SKM-1 (cell line): Measurements from ENCODE around the gene TBC1D8.

Experiments
- DNase-seq: peaks from one replicate; lab custom pipeline; 2025; ENCODE audit not compliant: unreplicated experiment; lab: John Stamatoyannopoulos, UW

TBC1D8 gene

DNA sequence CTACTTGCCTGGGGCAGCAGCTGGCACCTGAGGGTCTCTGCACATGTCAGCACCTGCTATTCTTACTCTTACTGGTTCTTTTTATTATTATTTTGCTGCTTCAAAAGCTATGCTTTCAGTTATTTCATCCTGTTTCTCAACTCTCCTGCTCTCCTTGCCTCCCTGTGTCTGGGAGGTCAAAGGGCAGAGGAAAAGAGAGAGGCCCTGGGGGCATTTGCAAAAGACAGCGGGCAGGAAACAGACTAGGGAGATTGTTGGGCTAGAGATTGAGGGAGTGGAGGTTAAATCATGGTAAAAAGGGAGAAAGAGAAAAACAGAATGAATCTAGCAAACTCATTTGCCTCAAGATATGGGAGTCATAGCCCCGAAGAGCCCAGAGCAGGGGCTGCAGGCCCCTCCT, 170.2 kb downstream of the TBC1D8 start:
- DNase-seq: no peak

DNA sequence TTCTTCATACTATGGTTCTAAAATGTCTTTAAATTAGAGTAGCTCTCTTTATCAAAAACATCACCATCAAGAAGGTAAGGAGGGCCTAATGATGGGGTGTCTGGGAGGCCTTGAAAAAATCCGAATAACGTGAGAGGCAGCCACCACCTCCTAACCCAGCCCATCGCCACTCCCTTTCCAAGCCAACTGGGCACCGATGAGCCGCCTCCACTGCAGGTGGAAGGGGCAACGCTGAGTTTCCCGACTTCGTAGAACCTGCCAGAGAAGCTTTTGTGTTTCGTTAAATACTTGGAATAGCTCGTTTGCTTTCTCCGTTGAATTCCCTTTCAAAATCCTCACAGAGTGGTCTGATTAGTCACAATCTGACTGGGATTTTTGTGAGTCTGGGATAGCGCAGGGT, 171.1 kb downstream of the TBC1D8 start:
- no peak for DNase-seq

DNA sequence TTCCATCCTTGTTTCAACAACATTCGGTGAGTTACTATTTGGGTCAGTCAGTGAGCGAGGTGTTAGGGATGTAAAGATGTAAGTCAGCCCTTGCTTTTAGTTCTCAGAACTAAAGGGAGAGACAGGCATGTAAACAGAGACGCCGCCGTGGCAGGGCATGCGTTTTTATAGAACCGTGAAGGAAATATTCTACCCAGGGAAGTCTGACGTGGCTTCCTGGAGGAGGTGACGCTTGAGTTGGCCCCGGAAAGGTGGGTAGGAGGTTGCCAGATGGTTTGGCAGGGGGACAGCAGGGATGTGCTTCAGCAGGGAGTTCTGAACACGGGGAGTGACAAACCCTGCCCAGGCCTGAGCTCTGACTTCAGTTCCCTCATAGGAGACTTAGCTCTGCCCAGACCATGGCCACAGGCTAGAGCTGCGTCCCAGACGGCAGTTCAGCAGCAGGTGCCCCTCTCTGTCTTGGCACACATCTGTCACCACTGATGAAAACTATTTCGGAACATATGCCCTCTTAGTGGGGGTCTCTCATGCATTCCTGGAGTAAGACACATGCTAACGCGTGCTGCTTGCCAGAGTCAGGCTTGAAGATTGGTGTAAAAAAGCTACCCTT, 172.5 kb downstream of the TBC1D8 start:
- no peak for DNase-seq

DNA sequence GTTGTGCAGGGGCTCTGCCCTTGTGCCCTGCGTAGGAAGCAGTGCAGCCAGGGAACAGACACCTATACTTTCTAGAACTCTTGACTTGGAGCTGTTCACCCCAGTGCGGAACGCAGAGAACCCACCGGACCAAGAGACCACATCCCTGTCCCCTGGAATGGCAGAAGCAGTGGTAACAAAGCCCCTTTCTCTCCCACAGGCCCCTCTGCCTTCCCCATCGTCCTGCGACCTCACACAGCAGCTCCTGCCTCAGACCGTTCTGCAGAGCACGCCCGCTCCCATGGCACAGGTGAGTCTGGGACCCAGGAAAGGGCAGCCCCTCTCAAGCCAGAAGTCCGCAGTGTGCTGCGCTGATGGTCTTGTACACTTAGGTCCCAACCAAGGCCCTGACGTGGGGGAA, 173.7 kb downstream of the TBC1D8 start:
- DNase-seq: no peak

DNA sequence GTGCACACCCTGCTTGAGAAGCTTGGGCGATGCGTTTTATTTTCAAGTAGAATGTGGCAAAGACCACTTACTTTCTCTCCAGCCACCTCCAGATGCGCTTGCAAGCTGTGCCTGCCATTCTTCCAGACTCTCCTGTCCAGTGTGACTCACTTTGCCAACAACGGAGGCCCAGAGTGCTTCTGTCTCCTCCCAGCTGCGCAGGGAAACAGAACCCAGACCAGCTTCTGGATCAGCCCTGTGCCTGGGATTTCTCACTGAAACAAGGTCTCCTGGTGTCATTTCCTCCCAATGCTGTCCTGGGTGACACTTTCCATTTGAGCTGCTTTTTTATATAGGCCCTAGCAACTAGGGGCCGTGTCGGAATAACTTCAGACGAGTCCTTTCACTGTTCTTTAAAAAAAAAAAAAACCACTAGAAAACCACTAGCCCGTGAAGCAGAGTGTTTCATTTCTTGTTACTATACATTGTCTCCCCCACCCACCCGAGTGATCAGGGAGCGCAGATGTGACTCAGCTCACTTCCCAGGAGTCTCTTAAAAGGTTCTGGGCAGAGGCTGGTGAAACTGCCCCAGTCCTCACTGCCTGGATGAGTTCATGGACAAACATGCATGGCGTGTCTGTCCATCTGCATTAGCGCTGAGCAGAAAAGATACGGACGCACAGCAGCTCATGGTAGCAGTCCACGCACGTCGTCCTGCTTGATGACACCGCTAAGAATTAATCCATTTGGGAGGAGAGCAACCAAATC, 174.4 kb downstream of the TBC1D8 start:
- no peak for DNase-seq

DNA sequence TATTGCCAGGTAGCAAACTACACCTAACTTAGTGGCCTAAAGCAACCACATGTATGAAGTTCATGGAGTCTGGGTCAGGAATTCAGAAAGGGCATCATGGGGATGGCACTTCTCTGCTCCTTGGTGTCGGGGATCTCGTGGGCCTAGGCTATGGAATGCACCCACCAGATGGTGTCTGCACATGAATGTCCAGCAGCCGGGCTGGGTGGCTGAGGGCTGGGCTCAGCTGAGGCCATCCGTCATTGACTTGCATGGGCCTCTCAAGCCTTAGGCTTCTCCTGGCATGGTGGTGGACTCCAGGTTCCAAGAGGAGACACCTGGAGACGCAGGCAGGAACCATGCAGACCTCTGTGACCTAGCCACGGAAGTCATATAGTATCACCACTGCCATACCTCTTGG, 175.1 kb downstream of the TBC1D8 start:
- DNase-seq: no peak

DNA sequence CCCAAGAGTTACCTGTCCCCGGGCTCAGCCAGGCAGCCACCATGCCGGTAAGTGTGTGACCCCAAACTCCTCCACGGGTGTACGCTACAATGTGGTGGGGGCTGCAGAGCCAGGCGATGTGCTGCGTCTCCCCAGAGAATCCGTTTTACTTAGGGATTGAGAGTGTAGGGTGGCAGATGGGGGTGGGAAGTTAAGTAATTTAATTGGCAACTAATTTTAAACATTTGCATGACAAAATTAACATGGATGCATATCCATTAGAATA, 175.7 kb downstream of the TBC1D8 start:
- DNase-seq: no peak

DNA sequence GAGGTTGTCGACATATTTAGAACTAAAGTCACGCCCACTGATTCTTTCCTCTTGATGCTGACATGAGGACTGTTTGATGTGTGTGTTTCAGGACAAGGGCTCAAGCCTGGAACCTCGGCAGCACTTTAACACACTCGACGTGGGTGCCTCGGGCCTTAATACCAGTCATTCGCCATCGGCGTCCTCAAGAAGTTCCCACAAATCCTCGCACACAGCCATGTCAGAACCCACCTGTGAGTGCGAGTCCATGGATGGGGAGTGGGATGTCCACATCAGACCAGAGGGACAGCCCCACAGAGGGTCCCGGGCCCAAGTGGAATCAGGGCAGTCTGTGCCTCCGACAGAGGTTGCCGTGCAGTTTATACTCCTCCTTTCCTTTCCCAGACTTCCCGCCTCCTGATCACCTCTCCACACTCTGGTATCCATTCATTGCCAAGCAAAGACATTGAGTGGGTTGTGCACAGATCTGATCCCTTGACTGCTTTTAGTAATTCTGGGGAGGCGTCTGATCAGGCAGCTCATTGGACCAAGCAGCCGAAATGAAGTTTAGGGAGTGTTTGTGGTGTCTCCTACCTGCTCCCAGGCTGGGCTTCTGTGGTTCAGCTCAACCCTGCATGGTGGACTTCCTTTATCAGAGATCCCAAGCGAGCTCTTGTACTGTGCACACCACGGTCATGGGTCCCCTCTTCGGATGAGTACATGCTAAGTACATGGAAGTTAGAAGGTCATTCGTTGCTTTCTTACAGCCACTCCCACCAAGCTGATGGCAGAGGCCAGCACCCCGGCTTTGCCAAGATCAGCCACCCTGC, 176.3 kb downstream of the TBC1D8 start:
- DNase-seq: no peak

DNA sequence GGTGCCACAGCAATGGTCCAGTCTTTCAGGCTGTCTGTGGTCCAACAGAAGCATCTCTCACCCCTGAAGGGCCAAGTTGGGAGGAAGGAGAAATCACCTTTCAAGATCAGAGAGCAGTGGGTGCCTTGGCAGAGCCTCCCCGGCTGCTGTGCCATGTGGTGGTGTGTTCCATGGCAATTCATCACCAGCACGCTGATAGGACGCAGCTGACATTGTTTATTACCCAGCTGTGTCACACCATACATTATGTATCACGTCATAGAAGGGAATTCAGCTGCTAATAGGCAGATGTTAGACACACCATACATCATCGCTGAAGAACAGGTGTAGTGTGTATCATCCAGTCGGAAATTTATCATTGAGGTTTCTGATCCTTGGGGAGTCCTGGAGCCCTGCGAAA, 178.7 kb downstream of the TBC1D8 start:
- DNase-seq: no peak

DNA sequence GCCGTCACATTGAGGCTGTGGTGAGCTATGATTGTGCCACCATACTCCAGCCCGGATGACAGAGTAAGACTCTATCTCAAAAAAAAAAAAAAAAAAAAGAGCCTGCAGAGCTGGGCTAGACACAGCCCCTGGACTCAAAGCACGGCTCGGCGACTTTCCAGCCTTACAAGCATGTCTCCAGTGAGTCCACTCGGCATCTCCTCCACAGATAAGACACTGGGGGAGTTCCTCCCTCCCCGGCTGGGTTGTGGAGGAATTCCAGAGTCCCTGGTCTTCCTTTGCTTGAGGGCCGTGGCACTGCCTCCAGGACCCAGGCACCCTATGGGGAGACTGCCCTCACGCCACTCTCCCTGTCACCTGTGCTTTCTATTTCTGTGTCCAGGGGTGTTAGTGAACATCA, 180.0 kb downstream of the TBC1D8 start:
- DNase-seq: no peak

DNA sequence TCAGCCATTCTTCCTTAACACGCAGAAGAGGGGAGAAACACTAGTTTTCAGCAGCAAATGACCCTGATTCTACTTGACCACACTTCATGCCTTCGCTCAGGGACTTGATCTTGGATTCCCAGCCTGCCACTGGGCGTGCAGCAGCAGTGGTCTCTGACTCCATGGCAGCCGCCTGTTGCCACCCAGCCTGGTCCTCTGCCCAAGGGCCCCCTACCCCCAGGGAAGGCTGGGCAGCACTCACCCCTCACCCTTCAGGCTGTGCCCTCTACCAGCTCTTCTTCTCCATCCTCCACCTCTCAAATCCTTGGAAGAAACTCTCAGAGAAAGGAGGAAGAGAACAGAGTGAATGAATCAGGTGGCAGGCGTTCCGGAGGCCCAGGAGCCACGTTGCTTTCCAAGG, 181.2 kb downstream of the TBC1D8 start:
- no peak for DNase-seq

DNA sequence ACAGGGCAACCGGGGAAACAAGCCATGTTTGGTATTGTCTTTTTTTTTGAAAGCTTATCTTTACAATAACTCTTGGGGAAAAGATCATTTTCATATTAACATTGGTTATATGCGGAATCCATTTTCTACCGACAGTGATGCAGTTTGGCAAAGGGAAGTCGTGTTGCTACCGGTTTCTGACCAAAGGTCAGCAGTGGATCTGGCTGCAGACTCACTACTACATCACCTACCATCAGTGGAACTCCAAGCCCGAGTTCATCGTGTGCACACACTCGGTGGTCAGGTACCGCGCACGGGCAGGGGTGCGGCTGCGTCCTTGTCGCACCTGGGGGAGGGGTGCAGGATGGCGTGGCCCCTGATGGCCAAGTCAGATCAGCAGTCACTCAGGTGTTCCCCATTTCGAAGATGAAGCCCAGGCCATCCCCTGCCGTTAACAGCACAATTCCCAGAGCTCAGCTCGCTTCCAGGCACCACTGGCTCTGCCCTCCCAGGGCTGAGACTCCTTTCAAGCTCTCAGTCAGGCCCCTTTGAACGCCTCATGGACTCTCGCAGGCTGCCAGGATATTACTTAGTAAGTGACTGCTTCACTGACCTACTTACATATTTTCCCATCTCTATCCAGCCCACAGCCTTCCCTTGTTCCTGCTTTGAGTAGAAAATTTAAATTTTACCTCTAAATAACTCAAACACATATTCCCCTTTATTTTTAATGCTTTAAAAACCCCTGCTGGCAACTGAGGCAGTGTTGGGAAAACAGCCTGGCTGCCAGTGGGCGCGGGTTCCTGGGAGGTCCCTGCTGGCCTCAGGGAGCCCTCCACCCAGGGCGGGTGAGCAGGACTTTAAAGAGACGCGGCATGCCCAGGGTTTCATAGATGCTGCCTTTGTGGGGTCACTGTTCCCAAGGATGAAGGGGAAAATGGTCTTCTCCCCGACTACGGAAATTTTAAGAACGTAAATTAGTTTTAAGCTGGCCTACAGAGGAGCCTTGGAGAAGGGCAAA, 182.7 kb downstream of the TBC1D8 start:
- no peak for DNase-seq

DNA sequence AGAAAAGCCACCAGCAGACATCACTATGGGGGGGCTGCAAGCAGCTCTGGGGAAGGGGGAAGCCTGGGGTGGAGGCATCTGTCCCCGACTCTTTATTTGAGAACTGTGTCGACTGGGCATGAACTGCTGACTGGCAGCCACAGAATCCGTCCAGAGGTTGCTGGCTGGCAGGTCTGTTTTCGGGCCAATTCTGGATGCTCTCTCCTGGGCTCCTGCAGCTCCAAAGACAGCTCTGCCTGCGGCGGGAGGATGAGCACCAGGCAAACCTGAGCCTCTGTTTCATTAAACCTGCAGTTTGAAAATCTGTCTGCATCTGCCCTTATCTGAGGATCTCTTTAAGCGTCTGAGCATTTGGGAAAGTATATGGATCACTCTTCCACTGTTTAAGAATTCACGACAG, 183.5 kb downstream of the TBC1D8 start:
- DNase-seq: no peak

DNA sequence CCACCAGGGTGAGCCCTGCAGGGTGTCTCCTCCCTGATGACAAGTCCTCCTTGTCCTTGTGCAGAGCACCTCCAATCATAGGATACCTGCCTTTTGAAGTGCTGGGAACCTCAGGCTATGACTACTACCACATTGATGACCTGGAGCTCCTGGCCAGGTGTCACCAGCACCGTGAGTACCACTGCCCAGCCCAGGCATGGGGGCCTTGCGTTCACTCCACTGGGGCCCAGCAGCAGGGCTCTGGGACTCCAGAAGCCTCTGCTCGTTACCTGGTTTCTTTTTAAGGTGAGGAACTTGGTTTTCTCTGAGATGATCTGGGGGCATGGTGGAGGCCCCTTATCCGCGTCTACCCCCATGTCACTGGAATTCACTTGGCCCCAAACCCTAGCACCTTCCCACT, 185.6 kb downstream of the TBC1D8 start:
- no peak for DNase-seq

DNA sequence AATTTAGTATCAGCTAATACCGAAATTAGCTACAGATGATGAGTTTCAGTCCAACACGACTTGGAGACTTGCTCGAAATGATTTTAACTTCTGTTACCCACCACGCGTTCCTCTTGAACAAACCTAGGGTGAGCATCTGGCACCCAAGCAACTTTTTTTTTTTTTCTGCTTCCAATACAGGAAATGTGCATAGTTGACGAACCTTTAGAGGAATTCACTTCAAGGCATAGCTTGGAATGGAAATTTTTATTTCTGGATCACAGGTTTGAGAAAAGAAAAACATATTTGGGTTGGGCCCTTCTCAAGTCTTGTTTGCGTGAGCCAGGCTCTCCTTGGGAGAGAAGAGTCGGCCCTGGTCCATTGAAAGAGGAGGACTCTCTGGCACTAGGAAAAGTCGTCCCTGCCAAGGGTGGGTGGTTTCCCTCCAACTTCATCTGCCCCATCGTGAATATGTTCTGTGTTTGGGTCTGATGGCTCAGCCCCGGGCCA, 186.5 kb downstream of the TBC1D8 start:
- DNase-seq: no peak

DNA sequence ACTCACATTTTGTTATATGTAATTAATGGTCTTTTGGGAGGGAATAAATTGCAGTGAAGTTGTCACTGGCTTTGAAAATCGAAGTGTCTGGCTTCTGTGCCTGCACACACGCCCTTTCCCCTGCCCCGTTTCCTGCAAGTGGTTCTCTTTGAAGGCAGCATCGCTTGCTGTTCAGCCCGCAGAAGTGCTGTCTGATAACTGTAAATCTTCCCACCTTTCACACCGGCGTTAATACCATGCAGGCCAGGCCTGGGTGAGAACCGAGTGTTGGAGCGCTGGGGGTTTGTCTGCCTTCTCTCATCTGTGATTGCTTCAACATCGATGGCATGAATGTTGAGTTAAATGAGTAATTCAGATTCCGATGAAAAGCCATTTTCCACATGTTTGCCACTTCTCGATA, 187.0 kb downstream of the TBC1D8 start:
- DNase-seq: no peak

DNA sequence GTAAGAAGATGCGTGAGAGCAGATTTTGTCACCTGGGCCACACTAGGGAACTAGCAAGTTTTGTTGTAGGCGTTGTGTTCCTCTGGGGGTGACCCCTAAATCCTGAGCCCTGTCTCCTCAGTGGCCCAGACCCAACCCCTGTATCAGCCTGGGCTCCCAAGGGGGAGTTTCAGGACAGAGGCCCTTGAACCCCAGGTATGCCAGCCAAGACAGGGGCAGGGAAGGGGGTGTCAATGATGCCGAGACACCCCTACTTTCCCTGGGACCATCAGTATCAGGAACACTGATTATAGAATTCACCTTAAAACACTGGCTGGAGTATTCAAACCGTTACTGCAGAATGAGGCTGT, 188.2 kb downstream of the TBC1D8 start:
- DNase-seq: no peak

DNA sequence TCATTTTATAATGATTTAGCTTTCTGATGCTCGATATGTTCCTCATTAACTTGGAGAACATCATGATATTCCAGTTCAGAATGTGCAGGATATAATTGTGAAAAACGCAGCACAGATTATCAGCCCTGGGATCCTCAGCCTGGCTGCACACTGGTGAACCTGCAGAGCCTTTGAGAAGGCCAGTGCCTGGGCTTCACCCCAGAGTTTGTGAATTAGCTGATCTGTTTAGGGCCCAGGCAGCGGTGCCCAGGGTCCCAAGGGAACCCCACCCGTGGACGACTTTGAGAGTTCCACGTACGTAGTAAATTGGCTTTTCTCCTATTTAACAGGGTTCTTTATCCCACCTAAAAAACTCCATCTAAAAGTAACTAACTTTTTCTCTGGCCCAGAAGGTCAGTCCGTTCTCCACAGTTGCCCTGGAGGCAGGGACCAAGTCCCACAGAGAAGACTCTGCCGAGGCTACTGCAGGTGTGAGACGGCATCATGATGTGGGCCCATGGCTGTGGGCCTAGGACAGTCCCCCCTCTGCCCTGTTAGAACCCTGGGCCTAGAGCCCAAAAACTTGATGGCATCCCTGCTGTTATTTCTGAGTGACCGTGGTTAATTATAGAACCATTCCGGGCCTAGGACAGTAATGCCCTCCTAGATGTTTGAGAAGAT, 188.7 kb downstream of the TBC1D8 start:
- no peak for DNase-seq

DNA sequence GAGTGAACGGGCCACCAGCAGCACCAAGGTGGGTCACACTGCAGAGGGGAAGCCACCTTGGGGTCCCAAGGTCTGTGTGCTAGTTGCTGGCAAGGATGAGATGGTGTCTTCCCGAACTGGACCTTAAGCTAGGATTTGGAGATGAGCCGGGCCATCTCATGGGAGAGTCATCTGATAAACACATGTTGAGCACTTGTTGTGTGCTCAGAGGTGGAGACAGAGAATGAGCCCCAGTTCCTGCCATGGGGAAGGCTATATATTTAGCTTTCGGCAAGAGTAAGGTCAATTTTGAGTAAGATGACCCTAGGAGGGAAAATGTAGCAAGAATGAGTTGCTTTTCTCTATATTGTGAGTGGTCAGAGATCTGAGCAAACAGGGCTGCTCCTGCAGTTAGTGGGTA, 190.5 kb downstream of the TBC1D8 start:
- no peak for DNase-seq

DNA sequence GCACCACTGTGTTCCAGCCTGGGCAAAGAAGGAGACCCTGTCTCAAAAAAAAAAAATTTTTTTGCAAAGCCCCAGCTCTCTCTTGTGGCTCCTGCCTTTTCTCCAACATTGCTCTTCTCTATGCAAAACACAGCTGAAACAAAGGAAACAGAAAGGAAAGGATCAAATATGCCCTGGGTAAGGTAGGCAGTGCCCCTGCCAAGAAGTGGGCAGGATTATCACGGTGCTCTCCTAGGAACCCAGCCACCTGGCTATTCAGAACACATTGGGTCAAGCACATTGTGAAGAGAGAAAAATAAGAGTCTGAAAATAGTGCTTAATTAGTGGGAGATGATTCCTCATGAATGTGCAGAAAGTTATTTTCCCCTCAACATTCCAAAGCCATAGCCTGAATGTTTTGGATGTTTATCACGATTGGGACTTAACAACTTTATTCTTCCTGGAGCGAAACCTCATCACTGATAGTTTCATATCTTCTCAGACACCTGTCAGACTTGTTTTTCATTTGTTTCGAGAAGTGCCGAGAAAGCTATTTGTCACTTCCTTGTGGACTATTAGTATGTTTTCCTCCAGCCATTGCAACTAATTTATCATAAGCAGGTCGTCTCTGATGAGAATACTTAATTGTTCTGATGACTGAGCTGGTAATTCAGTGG, 191.8 kb downstream of the TBC1D8 start:
- no peak for DNase-seq
